Stimulated activated CD4-positive, alpha-beta T cell treated with anti-CD3 and anti-CD28 coated beads, Interleukin-12 subunit alpha, Interleukin-12 subunit beta, amount 100 ng/mL, for 4 hours (primary cell): Measurements from ENCODE around the gene RILP.
"Not testable (repeated sequence)": the region's sequence is repeated elsewhere in the genome, so short reads cannot be mapped to it uniquely, and the experiment has no call there.

Source experiments
- DNase-seq: peaks from one replicate; pipeline ENCODE4 v3.0.0-alpha.2; 2020

Gene RILP

GRCh38 chr17:1649844-1650501 is at the start of gene RILP:
RILP (minus strand) TSS chr17:1649866; CDS start chr17:1649804, 62 bp downstream.
- no peak for DNase-seq

- DNase-seq = no peak
Observed at GRCh38 chr17:1697681-1698080, 48.0 kb upstream of the RILP start.

DNA sequence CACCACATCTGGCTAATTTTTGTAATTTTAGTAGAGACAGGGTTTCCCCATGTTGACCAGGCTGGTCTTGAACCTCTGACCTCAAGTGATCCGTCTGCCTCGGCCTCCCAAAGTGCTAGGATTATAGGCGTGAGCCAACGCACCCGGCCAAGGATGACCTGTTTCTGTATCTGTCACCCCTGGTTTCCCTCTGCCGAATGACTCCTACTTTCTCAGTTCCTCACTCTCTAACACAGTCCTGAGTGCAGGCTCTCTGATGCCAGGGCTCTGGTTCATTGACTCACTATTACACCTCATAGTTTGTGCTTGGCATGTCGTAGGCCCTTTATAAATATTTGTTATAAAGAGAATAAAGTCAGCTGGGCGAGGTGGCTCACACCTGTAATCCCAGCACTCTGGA is 45.7 kb upstream of the RILP start:
- DNase-seq = no peak

DNA sequence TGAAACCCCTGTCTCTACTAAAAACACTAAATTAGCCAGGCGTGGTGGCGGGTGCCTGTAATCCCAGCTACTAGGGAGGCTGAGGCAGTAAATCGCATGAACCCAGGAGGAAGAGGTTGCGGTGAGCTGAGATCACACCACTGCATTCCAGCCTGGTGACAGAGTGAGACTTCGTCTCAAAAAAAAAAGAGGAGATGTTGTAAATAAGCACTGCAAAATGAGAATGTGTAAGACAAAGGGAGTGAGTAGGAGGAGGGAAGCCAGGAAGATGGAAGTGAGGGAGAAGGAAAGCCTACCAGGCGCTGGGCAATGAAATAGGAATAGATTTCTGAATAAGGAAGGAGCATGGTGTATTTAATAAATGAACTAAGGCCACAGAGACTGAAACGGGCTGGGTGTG is 43.7 kb upstream of the RILP start:
- no peak for DNase-seq

- no peak for DNase-seq
Observed at GRCh38 chr17:1690544-1691221, 41.0 kb upstream of the RILP start.

DNA sequence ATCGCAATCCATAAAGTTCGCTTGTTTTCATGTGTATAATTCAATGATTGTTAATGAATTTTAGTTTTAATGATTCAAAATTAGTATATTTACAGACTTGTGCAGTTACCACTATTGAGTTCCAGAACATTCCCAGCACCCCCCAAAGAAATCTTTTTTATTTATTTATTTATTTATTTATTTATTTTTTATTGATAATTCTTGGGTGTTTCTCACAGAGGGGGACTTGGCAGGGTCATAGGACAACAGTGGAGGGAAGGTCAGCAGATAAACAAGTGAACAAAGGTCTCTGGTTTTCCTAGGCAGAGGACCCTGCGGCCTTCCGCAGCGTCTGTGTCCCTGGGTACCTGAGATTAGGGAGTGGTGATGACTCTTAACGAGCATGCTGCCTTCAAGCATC is 38.7 kb upstream of the RILP start:
- not testable (repeated sequence) for DNase-seq

- DNase-seq = no peak
Observed at GRCh38 chr17:1686086-1686485, 36.4 kb upstream of the RILP start.

- DNase-seq = peak; percentile 96
Observed at GRCh38 chr17:1684378-1685189, 34.9 kb upstream of the RILP start, which contains the start of gene PRPF8. PRPF8 (minus strand) TSS chr17:1684867; CDS start chr17:1684571, 296 bp downstream.

DNA sequence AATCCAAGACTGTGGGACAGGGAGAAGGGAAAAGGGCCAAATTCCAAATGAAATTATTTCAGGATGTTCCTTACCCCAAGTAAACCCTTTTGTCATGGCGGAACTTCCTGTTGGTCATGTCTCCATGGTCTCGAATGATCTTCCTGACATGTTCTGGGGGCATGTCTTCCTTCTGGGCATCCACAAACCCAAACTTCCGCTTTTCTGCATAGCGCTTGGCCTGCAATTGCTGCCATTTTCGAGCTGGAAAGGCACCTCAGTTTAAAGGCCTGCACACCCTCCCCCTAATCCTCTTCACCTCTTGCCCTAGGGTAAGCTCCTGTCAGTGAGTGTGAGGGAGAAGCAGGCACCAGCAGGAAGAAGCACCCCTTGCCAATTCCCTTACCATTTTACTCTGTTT is 33.8 kb upstream of the RILP start:
- no peak for DNase-seq

DNA sequence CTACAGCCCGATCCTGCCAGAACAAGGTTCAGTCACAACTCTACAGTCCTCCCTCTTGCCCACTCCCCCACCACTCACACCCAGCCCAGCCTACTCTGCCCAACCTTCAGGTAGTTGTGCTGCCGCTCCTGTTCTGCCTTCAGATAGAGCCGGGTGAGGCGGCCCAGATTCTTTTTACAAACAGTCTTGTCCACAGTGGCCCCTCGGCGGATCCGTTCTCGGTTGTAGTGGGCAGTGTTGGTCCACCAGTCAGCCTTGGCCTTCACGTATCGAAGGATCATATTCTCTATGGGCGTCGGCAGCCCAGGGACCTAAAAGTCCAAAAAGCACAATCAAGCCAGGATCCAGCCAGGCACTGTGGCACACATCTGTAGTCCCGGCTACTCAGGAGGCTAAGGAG is 26.7 kb upstream of the RILP start:
- DNase-seq = no peak

- DNase-seq = no peak
Observed at GRCh38 chr17:1673041-1673785, 23.5 kb upstream of the RILP start.

DNA sequence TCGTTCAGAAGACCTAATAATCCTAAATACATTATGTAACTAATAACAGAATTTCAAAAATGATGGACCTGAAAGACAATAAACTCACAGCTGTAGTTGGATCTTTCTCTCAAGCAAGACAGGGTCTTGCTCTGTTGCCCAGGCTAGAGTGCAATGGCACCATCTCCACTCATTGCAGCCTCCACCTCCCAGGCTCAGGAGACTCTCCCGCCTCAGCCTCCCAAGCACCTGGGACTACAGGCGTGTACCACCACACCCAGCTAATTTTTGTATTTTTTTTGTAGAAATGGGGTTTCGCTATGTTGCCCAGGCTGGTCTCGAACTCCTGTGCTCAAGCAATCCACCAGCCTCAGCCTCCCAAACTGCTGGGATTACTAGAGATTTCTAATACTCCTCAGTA is 14.3 kb upstream of the RILP start:
- DNase-seq = not testable (repeated sequence)

- DNase-seq = no peak
Observed at GRCh38 chr17:1661045-1661444, 11.4 kb upstream of the RILP start.

DNA sequence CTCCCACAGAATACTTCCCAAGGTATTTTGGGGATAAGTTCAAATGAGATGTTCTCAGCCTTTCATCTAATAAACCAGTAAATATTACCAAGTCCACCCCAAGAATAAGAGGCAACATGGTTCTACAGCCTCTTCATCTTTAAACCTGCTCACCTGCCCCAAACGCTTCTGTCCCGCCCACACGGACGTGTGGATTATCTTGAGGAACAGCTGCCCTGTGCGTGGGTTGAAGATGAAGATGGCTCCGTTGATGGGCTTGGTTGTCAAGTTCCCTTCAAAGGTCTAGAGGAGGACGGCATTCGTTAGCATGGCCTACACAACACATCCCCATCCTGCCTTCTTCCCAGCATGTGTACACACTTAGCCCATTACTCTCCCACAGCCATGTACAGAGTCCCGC is 8.4 kb upstream of the RILP start:
- no peak for DNase-seq

DNA sequence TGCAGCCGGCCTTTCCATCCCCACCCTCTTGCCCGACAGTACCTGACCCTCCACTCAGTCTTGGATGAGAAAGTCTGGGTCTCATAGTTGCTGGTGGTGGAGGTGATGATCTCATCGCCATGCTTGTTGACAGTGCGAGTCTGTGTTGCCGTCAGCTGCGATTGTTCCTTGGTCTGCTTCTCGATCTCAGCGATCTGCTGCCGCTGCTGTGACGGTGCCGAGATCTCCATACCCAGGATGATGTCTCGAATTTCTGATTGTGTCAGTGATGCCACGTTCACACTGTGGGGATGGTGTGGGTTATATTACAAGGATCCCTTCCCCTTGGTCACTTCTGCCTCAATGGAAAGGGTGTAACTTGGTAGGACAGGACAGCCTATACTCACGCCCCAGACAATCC is 4.1 kb upstream of the RILP start:
- no peak for DNase-seq

DNA sequence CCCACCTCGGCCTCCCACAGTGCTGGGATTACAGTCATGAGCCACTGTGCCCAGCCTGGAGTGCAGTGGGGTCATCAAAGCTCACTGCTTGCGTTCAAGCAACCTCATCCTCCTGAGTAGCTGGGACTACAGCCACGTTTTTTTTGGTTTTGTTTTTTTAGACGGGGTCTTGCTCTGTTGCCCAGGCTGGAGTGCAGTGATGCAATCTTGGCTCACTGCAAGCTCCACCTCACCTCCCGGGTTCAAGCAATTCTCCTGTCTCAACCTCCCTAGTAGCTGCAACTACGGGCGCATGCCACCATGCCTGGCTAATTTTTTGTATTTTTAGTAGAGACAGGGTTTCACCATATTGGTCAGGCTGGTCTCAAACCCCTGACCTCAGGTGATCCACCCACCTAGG is 3.1 kb upstream of the RILP start:
- not testable (repeated sequence) for DNase-seq

DNA sequence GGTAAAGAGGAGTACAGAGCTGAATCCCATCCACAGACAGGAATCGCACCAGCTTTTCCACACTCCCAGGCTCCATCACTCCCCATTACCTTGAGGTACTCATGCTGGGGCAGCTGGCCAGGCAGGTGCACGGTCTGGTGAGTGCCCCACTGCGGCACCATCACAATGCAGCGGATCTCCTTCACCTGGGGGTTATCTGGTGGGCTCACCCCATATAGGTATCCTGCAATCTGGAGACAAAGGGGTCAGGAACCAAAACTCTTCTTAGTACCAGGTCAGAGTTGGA is 1.8 kb upstream of the RILP start:
- DNase-seq = no peak

DNA sequence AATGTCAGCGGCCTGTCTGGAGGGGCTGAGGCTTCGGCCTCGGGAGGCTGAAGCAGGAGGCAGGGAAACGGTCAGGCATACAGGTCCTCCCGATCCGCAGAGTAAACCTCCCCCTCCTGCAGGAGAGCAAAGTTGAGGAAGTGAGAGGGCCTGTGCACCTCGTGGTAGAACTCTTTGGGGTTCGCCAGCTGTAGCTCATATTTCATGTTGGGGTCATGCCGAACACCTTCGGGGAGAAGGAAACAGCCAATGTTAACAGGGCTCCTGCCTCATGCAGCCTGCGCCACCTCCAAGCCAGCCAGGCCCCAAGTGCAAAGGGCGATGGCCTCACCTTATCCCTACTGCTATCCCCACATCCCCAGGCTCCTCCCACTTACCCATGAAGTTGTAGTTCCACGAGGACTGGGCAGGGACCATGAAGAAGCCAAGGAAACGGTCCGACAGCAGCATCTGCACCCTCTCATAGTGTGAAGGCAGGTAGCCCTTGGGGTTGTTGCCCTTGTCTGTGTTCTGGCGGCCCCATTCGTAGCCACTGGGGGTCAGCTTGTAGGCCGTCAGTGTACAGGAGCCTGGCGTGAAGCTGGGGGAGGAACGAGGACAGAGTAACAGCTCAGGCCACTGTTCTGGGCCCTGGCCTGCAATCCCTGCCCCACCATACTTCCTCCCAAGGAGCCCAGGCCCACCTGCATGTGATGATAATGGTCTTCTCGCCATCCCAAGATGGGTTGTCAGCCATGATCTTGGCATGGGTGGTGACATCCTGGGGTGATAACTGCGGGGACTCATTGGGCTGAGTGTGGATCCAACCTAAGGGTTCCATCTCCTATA is 1.3 kb upstream of the RILP start:
- no peak for DNase-seq

GRCh38 chr17:1648963-1649843 is 463 bp downstream of the RILP start:
- peak; percentile 94 for DNase-seq

DNA sequence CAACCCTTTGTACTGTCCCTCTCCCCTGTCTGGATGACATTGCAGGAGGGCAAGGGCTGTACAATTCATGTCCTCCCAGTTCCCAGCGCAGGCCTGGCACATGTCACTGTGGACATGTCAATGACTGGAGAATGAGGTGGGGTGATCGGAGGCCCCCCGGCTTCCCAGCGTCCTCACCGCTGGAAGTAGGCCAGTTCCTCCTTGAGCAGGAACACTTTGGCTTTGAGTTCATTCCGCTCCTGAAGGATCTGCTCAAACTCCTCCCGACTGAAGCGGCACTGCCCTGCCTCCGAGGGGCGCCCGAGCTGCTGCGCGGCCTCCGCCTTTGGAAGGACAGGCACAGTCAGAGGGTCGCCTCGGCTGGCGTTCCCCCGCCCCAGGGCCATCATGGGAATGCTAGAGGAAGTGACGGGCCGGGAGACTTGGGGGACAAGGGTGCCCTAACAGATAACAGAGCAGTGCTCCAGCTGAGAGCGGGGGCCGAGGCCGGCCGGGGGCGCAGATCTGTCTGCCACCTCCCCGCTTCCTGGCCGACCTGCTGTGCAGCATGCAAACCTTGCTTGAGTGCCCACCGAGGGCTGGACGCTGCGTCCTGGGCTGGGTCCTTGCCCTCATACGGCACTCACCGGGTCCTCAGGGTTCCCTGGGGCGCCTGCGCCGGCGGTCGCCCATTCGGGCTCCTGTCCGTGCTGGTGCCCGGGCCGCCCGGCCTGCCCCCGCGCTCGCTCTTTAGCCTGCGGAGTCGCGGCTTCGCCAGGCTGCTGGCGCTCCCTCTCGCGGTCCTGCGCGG is 1.3 kb downstream of the RILP start:
- no peak for DNase-seq

- DNase-seq = no peak
Observed at GRCh38 chr17:1647802-1648171, 1.9 kb downstream of the RILP start.
